ENCODE data around the gene PAPPA2.

DNA sequence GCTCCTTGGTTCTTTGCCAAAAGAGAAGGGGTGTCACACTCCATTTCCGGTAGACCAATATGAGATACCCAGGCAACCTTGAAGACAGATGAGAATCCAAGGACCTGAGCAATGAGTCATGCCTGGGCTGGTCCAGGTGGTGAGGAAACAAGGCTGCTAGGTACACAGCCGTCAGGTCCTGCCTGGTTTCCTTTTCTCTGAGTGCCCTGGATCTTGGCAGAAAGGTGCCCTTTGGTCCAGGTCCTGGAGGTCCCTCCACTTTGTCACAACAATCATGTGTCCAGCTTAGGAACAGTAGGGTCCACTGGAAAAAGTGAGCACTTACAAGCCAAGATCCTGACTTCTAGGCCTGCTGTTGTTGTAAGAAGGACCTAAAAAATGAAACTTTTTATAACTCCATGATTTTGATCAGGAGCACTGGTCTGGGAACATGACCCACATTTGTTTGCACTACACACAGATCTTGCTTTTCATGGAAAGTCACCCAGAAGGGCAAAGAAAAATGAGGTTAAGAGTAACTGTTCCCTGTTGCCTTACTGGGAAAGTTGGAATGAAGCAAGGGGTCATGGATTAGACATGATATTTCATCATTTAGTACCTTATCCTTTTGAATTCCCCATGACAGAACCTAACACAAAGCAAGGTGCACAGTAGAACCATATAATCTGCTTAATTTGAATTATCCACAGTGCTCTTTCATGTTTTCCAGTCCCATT lies 94.7 kb downstream of the PAPPA2 start:
- TF ChIP-seq, protein P1, sequence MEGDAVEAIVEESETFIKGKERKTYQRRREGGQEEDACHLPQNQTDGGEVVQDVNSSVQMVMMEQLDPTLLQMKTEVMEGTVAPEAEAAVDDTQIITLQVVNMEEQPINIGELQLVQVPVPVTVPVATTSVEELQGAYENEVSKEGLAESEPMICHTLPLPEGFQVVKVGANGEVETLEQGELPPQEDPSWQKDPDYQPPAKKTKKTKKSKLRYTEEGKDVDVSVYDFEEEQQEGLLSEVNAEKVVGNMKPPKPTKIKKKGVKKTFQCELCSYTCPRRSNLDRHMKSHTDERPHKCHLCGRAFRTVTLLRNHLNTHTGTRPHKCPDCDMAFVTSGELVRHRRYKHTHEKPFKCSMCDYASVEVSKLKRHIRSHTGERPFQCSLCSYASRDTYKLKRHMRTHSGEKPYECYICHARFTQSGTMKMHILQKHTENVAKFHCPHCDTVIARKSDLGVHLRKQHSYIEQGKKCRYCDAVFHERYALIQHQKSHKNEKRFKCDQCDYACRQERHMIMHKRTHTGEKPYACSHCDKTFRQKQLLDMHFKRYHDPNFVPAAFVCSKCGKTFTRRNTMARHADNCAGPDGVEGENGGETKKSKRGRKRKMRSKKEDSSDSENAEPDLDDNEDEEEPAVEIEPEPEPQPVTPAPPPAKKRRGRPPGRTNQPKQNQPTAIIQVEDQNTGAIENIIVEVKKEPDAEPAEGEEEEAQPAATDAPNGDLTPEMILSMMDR (IDR thresholded peaks at IDR 0.05; ENCODE audit: insufficient read depth, low read length, poor library complexity, severe bottlenecking) = no peak
- no peak for TF ChIP-seq EZH2phosphoT487 (conservative IDR thresholded peaks at IDR 0.05; ENCODE audit: low read length)
